Breast epithelium (tissue), 3 donors: ENCODE data around the gene PUM1.

Experiments
- CTCF ChIP-seq, 3 donors: fragments of 450-650 bp; IDR thresholded peaks; one replicate each; pipeline ENCODE4 v1.5.1; 2016 to 2017; ENCODE audit warnings: antibody characterized with exemption in 3 of 3, mild to moderate bottlenecking in 3 of 3, moderate library complexity in 3 of 3
- POLR2A ChIP-seq: fragments of 450-650 bp; IDR thresholded peaks from one replicate; pipeline ENCODE4 v1.6.1; 2016; ENCODE audit warnings: antibody characterized with exemption, mild to moderate bottlenecking, moderate library complexity

GRCh38 chr1:31095985-31096384, 30.5 kb upstream of the PUM1 start:
- no peak for TF ChIP-seq CTCF (IDR thresholded peaks at IDR 0.05)
- no peak for TF ChIP-seq POLR2A
